ENCODE results near the gene MUC20. TPM values are rescaled to one million over a fixed set of nuclear protein-coding genes. Genes with fewer than 3 reads are reported as not detected.
A peak's percentile ranks its signal among the peaks of the same experiment; 100 is the strongest.

Gene MUC20
- total RNA-seq, 1 experiment from 2014 or later, result 1.6 TPM

DNA sequence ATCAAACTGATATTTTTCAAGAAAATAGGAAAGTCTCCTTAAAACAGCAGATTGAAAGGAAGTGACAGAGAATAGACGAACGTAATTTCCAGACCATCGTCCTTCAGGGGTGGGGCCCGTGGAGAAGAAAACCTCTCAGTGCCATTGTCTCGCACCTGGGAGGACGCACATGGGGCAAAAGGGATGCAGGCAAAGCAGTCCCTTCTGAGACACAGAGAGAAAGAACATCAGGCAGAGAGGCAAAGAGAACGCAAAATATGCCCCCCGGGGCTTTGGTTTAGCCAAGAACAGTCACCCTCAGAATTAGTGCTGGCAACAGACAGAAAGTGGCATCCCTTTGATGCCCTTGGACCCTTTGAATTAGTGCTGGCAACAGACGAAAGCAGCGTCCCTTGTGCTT is 37.0 kb downstream of the MUC20 start:
- H3K27me3 ChIP-seq (ENCODE audit: low read length), result no peaks in the 10 kb centered on the region
- H2AFZ ChIP-seq (ENCODE audit: low read length), result no peak overlapping the region
- H4K20me1 ChIP-seq (ENCODE audit: insufficient read depth, low read depth, low read length), result no peaks in the 10 kb centered on the region
- no peak for DNase-seq
- no peaks in the 10 kb centered on the region for H3K79me2 ChIP-seq (ENCODE audit: low read length)
- no peak overlapping the region for H3K4me2 ChIP-seq (ENCODE audit: low read depth, low read length, poor library complexity, severe bottlenecking)
- no peaks in the 10 kb centered on the region for H3K9me3 ChIP-seq (ENCODE audit: low read length)
- H3K27ac ChIP-seq (ENCODE audit: low read length), result no peak overlapping the region
- no peak overlapping the region for H3K9ac ChIP-seq (ENCODE audit: low read length)
- H3K4me1 ChIP-seq (ENCODE audit: low read length), result no peaks in the 10 kb centered on the region
- H3K4me3 ChIP-seq (ENCODE audit: low read length), result no peak overlapping the region
- no peaks in the 10 kb centered on the region for H3K36me3 ChIP-seq (ENCODE audit: insufficient read depth, low read length)
- no peaks in the 10 kb centered on the region for H3K9me2 ChIP-seq (replicated peaks; ENCODE audit: insufficient read depth, low read length)

DNA sequence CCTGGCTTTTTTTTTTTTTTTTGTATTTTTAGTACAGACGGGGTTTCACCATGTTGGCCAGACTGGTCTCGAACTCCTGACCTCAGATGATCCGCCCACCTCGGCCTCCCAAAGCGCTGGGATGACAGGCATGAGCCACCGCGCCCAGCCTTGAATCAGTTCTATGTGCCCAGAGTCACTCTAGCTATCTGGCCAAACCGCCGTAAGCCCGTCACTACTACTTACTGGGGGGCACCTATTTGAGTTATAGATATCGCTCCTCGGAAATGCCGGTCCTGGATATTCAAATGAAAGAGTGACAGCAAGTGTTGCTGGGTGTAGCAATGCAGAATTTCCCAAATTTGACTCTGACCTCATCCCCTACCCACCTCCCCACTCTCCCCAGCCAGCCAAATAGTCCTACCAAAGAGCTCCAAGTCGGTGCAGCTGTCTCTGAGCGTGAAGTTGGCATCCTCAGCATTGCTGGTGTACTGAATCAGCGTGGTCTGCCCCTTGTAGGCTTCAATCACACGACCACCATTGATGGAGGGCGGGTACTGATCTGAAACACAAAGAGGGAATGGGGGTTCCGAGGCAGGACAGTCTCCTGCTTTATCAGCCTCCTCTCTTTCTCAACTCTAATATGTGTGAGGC is 38.1 kb downstream of the MUC20 start:
- Histone ChIP-seq H3K27ac (ENCODE audit: low read length) (no peak overlapping the region), H3K4me3 (ENCODE audit: low read length) (no peak overlapping the region), H2AFZ (ENCODE audit: low read length) (no peak overlapping the region), H3K27me3 (ENCODE audit: low read length) (no peaks in the 10 kb centered on the region), H3K4me2 (ENCODE audit: low read depth, low read length, poor library complexity, severe bottlenecking) (no peak overlapping the region), H3K9me2 (replicated peaks; ENCODE audit: insufficient read depth, low read length) (no peaks in the 10 kb centered on the region), H3K9ac (ENCODE audit: low read length) (no peak overlapping the region), H3K9me3 (ENCODE audit: low read length) (no peaks in the 10 kb centered on the region), H3K79me2 (ENCODE audit: low read length) (no peaks in the 10 kb centered on the region), H3K36me3 (ENCODE audit: insufficient read depth, low read length) (no peaks in the 10 kb centered on the region), H4K20me1 (ENCODE audit: insufficient read depth, low read depth, low read length) (no peaks in the 10 kb centered on the region), H3K4me1 (ENCODE audit: low read length) (no peaks in the 10 kb centered on the region)
- DNase-seq, result no peak

DNA sequence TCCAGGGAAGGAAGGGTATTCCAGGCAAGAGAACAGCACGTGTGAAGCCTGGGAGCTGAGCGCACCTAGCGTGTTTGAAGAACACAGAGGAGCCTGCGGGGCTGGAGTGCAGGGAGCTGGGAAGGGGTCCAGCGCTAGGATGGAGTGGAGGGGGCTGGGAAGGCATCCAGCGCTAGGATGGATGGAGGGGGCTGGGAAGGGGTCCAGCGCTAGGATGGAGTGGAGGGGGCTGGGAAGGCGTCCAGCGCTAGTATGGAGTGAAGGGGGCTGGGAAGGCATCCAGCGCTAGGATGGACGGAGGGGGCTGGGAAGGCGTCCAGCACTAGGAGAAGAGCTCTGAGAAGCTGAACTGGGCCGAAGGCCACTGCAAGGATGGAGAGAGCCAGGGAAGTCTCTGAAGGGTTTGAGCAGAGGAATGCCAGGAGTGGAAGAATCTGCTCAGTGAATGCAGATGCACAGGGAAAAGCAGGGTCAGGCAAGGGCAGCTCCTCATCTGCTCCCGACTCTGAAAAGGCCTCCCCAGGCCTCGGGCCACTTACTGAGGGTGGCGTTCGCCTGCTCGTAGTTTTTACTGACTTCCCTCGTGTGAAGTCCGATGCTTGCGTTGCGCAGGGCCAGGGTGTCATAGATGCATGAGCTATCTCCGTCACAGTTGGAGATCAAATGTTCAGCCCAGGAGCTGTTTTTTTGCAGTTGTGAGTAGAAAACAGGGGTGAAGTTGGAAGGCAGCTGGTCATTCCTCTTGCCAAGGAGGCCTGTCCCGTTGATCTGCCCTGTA is 39.8 kb downstream of the MUC20 start:
- no peaks in the 10 kb centered on the region for H3K79me2 ChIP-seq (ENCODE audit: low read length)
- no peaks in the 10 kb centered on the region for H3K9me3 ChIP-seq (ENCODE audit: low read length)
- no peak overlapping the region for H3K4me2 ChIP-seq (ENCODE audit: low read depth, low read length, poor library complexity, severe bottlenecking)
- no peaks in the 10 kb centered on the region for H3K9me2 ChIP-seq (replicated peaks; ENCODE audit: insufficient read depth, low read length)
- no peaks in the 10 kb centered on the region for H3K27me3 ChIP-seq (ENCODE audit: low read length)
- H3K36me3 ChIP-seq (ENCODE audit: insufficient read depth, low read length), result no peaks in the 10 kb centered on the region
- no peak overlapping the region for H2AFZ ChIP-seq (ENCODE audit: low read length)
- no peaks in the 10 kb centered on the region for H4K20me1 ChIP-seq (ENCODE audit: insufficient read depth, low read depth, low read length)
- no peak overlapping the region for H3K4me3 ChIP-seq (ENCODE audit: low read length)
- H3K27ac ChIP-seq (ENCODE audit: low read length), result no peak overlapping the region
- no peak overlapping the region for H3K9ac ChIP-seq (ENCODE audit: low read length)
- DNase-seq, result peak; percentile 29
- H3K4me1 ChIP-seq (ENCODE audit: low read length), result no peaks in the 10 kb centered on the region

DNA sequence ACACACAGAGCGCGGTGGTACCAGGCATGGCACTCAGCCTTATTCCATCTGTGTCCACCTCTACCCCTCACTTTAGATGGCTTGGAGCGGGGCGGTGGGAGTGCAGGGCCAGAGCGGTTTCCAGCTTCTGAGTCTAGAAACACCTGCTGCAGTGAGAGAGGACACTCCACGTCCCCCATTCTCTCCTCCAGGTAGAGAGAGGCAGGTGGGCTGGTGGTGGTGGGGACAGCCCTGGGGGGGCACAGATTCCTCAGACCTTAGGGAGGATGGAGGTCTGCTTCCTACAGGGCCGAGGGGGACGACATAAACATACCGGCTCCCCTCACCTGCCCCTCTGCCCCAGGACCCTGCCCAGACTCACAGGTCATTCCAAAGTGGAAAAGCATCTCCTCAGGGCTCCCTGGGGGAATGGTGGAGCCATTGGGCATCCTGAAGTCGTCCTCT is 40.4 kb downstream of the MUC20 start:
- Histone ChIP-seq H3K9me3 (ENCODE audit: low read length) (no peaks in the 10 kb centered on the region), H3K4me2 (ENCODE audit: low read depth, low read length, poor library complexity, severe bottlenecking) (no peak overlapping the region), H3K4me3 (ENCODE audit: low read length) (no peak overlapping the region), H3K9me2 (replicated peaks; ENCODE audit: insufficient read depth, low read length) (no peaks in the 10 kb centered on the region), H3K9ac (ENCODE audit: low read length) (no peak overlapping the region), H3K27me3 (ENCODE audit: low read length) (no peaks in the 10 kb centered on the region), H3K79me2 (ENCODE audit: low read length) (no peaks in the 10 kb centered on the region), H4K20me1 (ENCODE audit: insufficient read depth, low read depth, low read length) (no peaks in the 10 kb centered on the region), H3K4me1 (ENCODE audit: low read length) (no peaks in the 10 kb centered on the region), H2AFZ (ENCODE audit: low read length) (no peak overlapping the region), H3K36me3 (ENCODE audit: insufficient read depth, low read length) (no peaks in the 10 kb centered on the region), H3K27ac (ENCODE audit: low read length) (no peak overlapping the region)
- peak; percentile 33 for DNase-seq

DNA sequence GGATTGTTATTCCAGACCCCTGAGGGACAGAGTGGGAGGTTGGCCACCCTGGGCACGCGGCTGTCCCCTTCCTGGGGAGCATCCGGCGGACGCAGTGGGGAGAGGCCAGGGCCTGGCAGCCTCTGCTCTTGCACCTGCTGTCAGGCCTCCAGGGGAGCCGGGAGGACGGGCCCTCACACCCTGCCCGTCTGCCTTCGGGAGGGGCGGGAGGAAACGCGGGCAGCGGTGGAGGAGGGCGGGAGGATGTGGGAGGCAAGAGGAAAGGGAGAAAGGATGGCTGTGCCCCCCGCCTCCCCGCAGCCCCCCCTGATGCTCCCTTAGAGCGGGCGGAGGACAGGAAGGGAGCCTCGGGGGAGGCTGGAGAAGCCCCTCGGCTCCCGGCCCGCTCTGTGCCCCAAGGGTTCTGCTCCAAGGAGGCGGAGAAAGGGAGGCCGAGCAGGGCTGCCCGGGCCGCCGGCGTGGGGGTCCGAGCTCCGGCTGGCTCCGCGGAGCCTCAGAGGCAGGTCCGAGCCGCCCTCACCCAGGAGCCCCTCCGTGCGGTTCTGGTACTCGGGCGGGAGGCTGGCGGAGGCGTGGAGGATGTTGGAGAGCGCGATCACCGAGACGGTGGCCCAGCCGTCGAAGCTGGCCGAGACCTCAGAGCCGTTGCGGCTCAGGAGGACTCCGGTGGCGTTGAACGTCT is 40.9 kb downstream of the MUC20 start:
- Histone ChIP-seq H3K4me2 (ENCODE audit: low read depth, low read length, poor library complexity, severe bottlenecking) (no peak overlapping the region), H3K4me1 (ENCODE audit: low read length) (no peaks in the 10 kb centered on the region), H4K20me1 (ENCODE audit: insufficient read depth, low read depth, low read length) (no peaks in the 10 kb centered on the region), H3K4me3 (ENCODE audit: low read length) (no peak overlapping the region), H3K79me2 (ENCODE audit: low read length) (no peaks in the 10 kb centered on the region), H3K27me3 (ENCODE audit: low read length) (no peaks in the 10 kb centered on the region), H3K27ac (ENCODE audit: low read length) (no peak overlapping the region), H3K9me3 (ENCODE audit: low read length) (no peaks in the 10 kb centered on the region), H3K9me2 (replicated peaks; ENCODE audit: insufficient read depth, low read length) (no peaks in the 10 kb centered on the region), H2AFZ (ENCODE audit: low read length) (no peak overlapping the region), H3K36me3 (ENCODE audit: insufficient read depth, low read length) (no peaks in the 10 kb centered on the region), H3K9ac (ENCODE audit: low read length) (no peak overlapping the region)
- no peak for DNase-seq

DNA sequence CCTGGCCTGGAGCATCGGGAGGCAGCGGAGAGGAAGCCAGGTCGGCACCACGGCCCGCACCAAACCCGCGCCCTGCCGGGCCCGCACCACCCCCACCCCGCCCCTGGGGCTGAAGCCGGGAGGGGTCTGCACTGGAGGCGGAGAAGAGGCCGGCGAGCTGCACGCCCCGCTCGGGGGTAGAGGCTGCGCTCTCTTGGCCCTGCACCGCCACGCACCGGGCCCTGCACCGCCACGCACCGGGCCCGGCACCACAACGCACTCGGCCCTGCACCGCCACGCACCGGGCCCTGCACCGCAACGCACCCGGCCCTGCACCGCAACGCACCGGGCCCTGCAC is 41.4 kb downstream of the MUC20 start:
- Histone ChIP-seq H3K4me1 (ENCODE audit: low read length) (no peaks in the 10 kb centered on the region), H3K79me2 (ENCODE audit: low read length) (no peaks in the 10 kb centered on the region), H3K27me3 (ENCODE audit: low read length) (no peaks in the 10 kb centered on the region), H3K4me3 (ENCODE audit: low read length) (no peak overlapping the region), H3K27ac (ENCODE audit: low read length) (no peak overlapping the region), H3K9me2 (replicated peaks; ENCODE audit: insufficient read depth, low read length) (no peaks in the 10 kb centered on the region), H2AFZ (ENCODE audit: low read length) (no peak overlapping the region), H3K9me3 (ENCODE audit: low read length) (no peaks in the 10 kb centered on the region), H3K36me3 (ENCODE audit: insufficient read depth, low read length) (no peaks in the 10 kb centered on the region), H3K4me2 (ENCODE audit: low read depth, low read length, poor library complexity, severe bottlenecking) (no peak overlapping the region), H4K20me1 (ENCODE audit: insufficient read depth, low read depth, low read length) (no peaks in the 10 kb centered on the region), H3K9ac (ENCODE audit: low read length) (no peak overlapping the region)
- no peak for DNase-seq

DNA sequence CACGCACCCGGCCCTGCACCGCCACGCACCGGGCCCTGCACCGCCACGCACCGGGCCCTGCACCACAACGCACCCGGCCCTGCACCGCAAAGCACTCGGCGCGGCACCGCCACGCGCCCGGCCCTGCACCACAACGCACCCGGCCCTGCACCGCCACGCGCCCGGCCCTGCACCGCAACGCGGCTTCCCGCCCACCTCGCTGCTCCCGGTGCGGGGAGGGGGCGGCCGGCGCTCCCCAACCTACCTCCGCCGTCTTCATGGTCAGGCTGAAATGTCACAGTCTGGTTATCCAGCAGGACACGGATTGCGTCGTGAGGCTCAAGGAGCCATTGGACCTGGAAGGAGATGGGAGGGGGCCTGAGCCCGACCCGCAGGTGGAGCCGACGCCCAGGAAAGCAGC is 41.8 kb downstream of the MUC20 start:
- Histone ChIP-seq H2AFZ (ENCODE audit: low read length) (no peak overlapping the region), H3K27me3 (ENCODE audit: low read length) (no peaks in the 10 kb centered on the region), H3K9ac (ENCODE audit: low read length) (no peak overlapping the region), H3K79me2 (ENCODE audit: low read length) (no peaks in the 10 kb centered on the region), H3K9me2 (replicated peaks; ENCODE audit: insufficient read depth, low read length) (no peaks in the 10 kb centered on the region), H3K9me3 (ENCODE audit: low read length) (no peaks in the 10 kb centered on the region), H3K4me2 (ENCODE audit: low read depth, low read length, poor library complexity, severe bottlenecking) (no peak overlapping the region), H3K27ac (ENCODE audit: low read length) (no peak overlapping the region), H4K20me1 (ENCODE audit: insufficient read depth, low read depth, low read length) (no peaks in the 10 kb centered on the region), H3K36me3 (ENCODE audit: insufficient read depth, low read length) (no peaks in the 10 kb centered on the region), H3K4me1 (ENCODE audit: low read length) (no peaks in the 10 kb centered on the region), H3K4me3 (ENCODE audit: low read length) (no peak overlapping the region)
- no peak for DNase-seq

DNA sequence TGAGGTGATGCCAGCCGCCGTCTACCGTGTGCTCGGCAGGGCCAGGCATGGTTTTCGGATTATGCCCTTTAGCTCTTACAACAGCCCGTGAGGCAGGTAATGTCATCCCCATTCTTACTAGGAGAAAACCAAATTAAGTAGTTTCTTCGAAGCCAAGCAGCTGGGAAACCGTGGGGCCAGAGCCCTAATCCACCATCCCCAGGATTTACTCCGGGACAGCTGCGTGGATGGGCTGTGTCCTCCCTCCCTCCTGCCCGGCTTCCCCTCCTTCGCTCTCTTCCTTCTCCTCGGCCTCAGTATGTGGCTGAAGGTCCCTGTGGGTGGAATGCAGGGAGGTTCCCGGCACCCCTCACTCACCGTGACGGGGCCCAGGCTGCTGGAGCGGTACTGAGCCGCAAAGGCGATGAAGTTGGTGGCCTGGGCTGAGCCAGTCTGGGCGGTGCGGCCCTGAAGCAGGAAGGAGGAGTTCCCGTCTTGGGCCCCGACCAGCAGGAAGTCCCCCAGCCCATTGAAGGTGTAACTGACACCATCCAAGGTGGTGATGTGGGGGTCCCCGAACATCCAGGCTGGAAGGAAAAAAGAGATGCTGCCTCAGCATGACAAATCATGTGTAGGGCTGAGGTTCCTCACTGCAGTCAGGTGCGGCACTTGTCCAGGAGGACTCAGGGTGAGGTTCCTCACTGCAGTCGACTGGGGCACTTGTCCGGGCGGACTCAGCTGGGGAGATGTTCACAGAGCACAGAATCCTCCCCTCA is 42.5 kb downstream of the MUC20 start:
- no peak overlapping the region for H3K4me2 ChIP-seq (ENCODE audit: low read depth, low read length, poor library complexity, severe bottlenecking)

More for the DNA sequence above, 42.5 kb downstream of the MUC20 start:
- Histone ChIP-seq H3K27me3 (ENCODE audit: low read length) (no peaks in the 10 kb centered on the region), H3K9me3 (ENCODE audit: low read length) (no peaks in the 10 kb centered on the region), H3K9me2 (replicated peaks; ENCODE audit: insufficient read depth, low read length) (no peaks in the 10 kb centered on the region), H3K27ac (ENCODE audit: low read length) (no peak overlapping the region), H4K20me1 (ENCODE audit: insufficient read depth, low read depth, low read length) (no peaks in the 10 kb centered on the region), H3K79me2 (ENCODE audit: low read length) (no peaks in the 10 kb centered on the region), H3K4me3 (ENCODE audit: low read length) (no peak overlapping the region), H3K9ac (ENCODE audit: low read length) (no peak overlapping the region), H3K4me1 (ENCODE audit: low read length) (no peaks in the 10 kb centered on the region), H3K36me3 (ENCODE audit: insufficient read depth, low read length) (no peaks in the 10 kb centered on the region), H2AFZ (ENCODE audit: low read length) (no peak overlapping the region)
- peak; percentile 21 for DNase-seq

All from Karpas-422 (cell line).